Rectal smooth muscle tissue (tissue), 1 donor: ENCODE results near the gene DNAJC7.
"Not testable (repeated sequence)": the region's sequence is repeated elsewhere in the genome, so short reads cannot be mapped to it uniquely, and the experiment has no call there.

Experiments
- H3K27ac ChIP-seq: one replicate; pipeline ENCODE4 v1.7.0; 2013; ENCODE audit warnings: low read depth, low read length, inconsistent platforms
- H3K27me3 ChIP-seq: one replicate; pipeline ENCODE4 v1.7.0; 2013; ENCODE audit warnings: low read length; ENCODE audit not compliant: control insufficient read depth, insufficient read depth
- H3K36me3 ChIP-seq: one replicate; pipeline ENCODE4 v1.7.0; 2013; ENCODE audit warnings: low read length; ENCODE audit not compliant: control insufficient read depth, insufficient read depth
- H3K4me1 ChIP-seq: one replicate; pipeline ENCODE4 v1.7.0; 2013; ENCODE audit warnings: low read length; ENCODE audit not compliant: control insufficient read depth, insufficient read depth
- H3K4me3 ChIP-seq: one replicate; pipeline ENCODE4 v1.7.0; 2013; ENCODE audit warnings: low read length
- H3K9ac ChIP-seq: one replicate; pipeline ENCODE4 v1.7.0; 2013; ENCODE audit warnings: low read length

Gene DNAJC7

DNA sequence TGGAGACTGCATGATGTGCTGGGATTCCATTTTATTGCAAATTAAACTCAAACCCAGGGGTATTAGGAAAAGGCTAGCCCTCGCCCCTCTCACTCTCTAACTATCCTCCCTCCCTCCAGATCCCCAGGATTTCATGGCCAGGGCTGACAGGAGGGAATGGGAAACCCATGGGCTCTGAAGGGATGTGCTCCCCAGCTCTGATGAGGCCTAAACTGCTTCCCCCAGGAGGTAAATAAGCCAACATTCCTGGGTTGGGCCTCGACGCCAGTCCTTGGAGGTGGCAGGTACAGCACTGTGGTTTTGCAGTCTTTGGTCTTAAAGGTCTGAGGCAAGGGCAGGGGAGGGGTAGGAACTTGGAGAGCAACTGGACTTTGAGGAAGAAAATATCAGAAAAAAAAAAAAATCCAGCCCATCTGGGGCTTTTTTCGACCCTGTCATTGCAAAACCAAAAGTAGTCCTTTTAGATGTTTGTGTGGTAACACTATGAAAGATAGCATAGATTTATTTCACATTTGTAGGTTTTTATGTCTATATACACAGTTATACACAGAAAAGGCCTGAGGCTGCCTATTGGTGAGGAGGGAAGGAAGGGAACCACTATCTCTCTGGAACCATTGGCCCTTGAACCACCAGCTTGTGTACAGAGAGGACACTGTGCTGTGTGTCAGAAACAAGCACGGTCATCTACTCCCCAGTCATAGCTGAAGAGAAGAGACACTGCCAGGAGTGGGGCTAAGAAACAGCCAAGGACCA, 21.2 kb upstream of the DNAJC7 start:
- H3K36me3 ChIP-seq = no peaks in the 10 kb centered on the region
- H3K27me3 ChIP-seq = no peaks in the 10 kb centered on the region
- H3K4me3 ChIP-seq = no peak overlapping the region
- H3K4me1 ChIP-seq = no peaks in the 10 kb centered on the region
- no peak overlapping the region for H3K27ac ChIP-seq
- no peak overlapping the region for H3K9ac ChIP-seq

DNA sequence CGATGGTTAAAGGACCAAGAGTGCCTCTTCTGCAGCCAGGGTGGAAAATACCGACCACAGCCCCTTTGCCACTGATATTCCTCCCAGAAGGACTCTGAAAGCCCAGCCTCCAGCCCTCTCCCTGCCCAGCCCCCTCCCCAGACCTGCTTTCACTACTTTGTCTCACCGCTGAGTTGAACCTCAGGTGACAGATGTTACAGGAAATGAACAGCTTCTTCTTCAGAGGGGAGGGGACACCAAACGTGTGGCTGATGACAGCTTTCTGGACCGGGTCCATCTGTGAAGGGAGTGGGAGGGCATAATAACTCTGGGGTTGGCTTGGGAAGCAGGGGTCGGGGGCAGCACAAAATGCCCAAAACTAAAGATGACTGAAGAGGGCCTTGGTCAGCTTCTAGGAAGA, 16.8 kb upstream of the DNAJC7 start:
- no peaks in the 10 kb centered on the region for H3K4me1 ChIP-seq
- no peak overlapping the region for H3K27ac ChIP-seq
- H3K36me3 ChIP-seq = no peaks in the 10 kb centered on the region
- no peak overlapping the region for H3K4me3 ChIP-seq
- H3K9ac ChIP-seq = no peak overlapping the region
- no peaks in the 10 kb centered on the region for H3K27me3 ChIP-seq

DNA sequence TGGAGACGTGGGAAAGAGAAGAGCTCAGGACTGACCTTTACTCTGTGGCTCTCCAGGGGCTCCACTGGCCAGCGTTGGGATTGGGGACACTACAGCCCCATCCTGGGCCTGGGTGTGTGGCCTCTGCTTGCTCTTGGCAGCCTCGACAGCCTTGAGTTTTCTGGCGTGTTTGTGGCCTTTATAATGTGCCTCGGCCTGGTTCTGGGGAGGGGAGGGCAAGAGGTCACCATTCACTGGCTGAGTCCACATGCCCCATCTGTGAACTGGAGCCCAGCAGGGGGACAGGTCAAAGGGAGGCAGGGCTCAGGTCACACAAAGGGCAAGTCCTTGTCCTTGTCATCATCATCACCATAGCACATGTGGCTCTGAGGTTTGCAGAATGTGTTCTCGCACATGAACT, 14.3 kb upstream of the DNAJC7 start:
- no peaks in the 10 kb centered on the region for H3K27me3 ChIP-seq
- no peaks in the 10 kb centered on the region for H3K36me3 ChIP-seq
- no peak overlapping the region for H3K9ac ChIP-seq
- H3K4me3 ChIP-seq = no peak overlapping the region
- no peak overlapping the region for H3K27ac ChIP-seq
- no peaks in the 10 kb centered on the region for H3K4me1 ChIP-seq

DNA sequence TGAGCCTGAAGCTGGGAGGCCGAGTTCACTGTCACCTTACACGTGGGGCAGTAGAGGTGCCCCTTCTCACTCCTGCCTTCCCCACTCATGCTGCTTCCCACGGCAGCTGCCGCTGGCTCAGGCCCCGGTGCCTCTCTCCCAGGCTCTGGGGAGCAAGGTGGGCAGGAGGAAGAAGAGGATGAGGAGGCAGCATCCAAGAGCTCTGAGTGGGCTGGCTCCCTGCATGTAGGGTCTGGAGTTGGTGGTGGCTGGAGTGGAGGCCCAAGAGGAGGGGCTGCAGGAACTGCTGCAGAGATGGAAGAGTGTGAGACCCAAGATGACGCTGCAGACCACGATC, 11.5 kb upstream of the DNAJC7 start:
- no peak overlapping the region for H3K9ac ChIP-seq

DNA sequence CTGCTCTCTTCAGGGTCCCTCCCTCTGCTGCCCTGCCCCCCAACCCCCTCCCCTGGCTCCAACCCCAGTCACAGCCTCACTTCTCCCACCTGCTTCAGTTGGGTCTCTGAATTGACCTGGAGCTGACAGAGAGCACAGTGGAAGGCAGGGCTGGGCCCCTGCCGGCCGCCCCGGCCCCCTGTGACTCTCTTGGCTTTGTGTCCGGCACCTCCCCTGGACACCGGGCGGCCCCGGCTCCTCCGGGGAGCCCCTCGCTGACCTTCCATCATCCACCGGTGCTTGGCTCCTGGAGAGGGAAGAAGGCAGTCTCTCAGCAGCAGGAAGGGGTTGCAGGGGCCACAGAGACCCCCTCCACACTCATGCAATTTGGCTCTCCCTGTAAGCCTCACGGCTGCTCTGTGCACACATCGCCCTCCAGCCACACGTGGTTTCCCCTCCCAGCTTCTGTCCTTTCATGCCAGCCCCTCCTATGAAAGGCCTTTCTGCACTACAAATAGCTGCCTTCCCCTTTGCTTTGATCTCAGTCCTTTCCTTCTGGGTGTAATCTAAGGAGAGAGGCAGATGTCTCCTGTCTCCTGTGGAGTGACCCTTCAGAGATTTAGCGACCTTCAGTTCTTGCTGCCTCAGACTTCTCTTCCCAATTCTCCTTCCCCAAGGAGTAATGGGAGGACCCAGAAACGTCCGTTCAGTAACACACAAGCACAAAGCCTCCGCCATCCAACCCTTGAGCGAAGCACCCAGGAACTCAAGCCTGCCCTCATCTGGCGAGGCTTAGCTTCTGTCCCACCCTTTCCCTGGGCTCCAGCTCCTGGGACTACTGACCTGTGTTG, 10.9 kb upstream of the DNAJC7 start:
- no peak overlapping the region for H3K4me3 ChIP-seq
- peaks cover 3% of the 10 kb centered on the region for H3K4me1 ChIP-seq
- H3K9ac ChIP-seq = no peak overlapping the region
- no peak overlapping the region for H3K27ac ChIP-seq
- H3K27me3 ChIP-seq = no peaks in the 10 kb centered on the region
- peaks cover 7% of the 10 kb centered on the region for H3K36me3 ChIP-seq

More for the DNA sequence above, 11.5 kb upstream of the DNAJC7 start:
- no peak overlapping the region for H3K4me3 ChIP-seq
- H3K4me1 ChIP-seq = peaks cover 3% of the 10 kb centered on the region
- no peaks in the 10 kb centered on the region for H3K27me3 ChIP-seq
- peaks cover 2% of the 10 kb centered on the region for H3K36me3 ChIP-seq
- H3K27ac ChIP-seq = no peak overlapping the region

DNA sequence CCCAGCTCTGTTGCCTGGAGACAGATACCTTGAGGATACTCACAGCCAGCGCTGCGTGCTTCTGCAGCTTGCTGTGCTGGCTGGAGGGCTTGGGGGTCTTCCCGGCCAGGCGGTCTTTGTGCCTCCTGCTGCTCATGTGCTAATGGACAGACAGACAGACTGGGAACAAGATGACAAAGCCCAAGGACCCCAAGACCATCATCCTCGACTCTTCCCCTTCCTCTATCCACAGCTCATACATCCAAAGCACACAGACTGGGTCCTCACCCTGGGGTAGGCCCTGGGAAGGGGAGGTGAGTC, 10.3 kb upstream of the DNAJC7 start:
- no peak overlapping the region for H3K9ac ChIP-seq
- H3K27me3 ChIP-seq = no peaks in the 10 kb centered on the region
- H3K4me1 ChIP-seq = peaks cover 3% of the 10 kb centered on the region
- H3K36me3 ChIP-seq = peaks cover 13% of the 10 kb centered on the region
- no peak overlapping the region for H3K4me3 ChIP-seq
- no peak overlapping the region for H3K27ac ChIP-seq

DNA sequence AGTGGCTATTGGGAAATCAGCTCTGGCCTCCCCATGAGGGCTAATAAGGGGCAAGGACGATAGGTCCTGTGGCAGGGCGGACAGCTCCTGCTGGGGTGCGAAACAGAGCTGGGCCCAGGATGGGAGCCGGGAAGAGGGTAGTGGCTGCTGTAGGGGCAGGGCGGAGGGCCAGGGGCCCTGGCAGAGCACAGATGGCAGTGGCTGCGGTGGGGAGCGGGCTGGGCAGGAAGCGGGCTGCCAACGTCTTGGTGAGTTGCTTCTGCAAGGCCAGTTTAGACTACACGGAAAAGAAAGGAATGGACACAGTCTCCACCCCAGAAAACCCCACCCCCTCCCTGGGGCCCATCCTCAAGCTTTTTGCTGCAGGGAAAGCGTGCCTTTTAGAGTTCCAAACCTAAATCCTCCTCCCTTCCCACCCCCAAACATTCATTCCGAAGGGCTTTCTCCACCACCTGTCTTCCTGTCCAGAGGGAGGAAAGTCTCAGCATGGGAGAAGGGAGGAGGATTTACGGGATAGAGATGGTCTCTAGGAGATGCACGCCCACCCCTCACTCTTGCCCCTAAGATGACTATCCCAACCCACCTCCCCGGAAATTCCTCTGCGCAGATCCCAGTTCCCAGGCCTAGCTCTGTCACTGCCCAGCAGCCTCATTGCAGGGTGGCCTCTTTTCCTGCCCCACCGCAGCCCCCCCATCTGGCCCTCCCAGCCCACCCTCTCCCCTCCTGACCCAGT, 9.8 kb upstream of the DNAJC7 start:
- Histone ChIP-seq H3K27ac (no peak overlapping the region), H3K36me3 (peaks cover 18% of the 10 kb centered on the region), H3K9ac (no peak overlapping the region), H3K27me3 (no peaks in the 10 kb centered on the region), H3K4me1 (peaks cover 3% of the 10 kb centered on the region), H3K4me3 (no peak overlapping the region)

DNA sequence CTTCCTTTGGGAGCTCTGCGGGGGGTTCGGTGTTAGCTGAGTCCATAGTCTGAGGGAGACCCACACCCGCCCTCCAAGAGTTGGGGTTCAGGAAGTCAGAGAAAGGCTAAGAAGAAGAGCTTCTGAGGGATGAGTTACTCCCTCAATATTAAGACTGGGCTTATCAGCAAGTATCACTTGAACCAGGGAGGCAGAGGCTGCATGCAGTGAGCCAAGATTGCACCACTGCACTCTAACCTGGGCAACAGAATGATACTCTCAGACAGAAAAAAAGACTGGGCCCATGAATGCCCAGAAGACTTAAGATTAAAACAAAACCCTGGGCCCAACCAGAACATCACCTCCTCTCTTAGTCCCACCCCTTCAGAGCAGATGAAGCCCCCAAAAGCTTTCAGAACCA, 8.7 kb upstream of the DNAJC7 start:
- Histone ChIP-seq H3K4me3 (no peak overlapping the region), H3K27ac (no peak overlapping the region), H3K9ac (no peak overlapping the region), H3K27me3 (no peaks in the 10 kb centered on the region), H3K36me3 (peaks cover 18% of the 10 kb centered on the region), H3K4me1 (peaks cover 3% of the 10 kb centered on the region)

DNA sequence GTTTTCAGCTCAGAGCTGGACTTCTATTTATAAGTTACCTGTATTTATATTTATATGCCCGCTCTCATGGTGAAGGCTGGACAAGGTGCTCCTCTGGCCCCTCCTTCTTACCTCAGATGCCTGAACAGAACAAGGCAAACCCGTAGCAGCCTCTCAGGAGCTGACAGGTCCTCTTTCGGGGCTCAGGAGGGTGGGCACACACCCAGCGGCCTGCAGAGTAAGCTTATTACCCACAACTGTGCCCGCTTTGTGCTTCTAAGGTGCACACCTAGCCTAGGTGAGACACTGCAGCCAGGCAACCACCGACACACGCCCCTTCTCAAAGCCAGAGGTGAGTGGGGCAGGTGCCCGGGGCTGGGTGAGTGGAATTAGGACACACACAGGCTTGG, 7.9 kb upstream of the DNAJC7 start:
- Histone ChIP-seq H3K4me3 (no peak overlapping the region), H3K4me1 (peaks cover 3% of the 10 kb centered on the region), H3K27me3 (no peaks in the 10 kb centered on the region), H3K9ac (no peak overlapping the region), H3K36me3 (peaks cover 18% of the 10 kb centered on the region), H3K27ac (no peak overlapping the region)

DNA sequence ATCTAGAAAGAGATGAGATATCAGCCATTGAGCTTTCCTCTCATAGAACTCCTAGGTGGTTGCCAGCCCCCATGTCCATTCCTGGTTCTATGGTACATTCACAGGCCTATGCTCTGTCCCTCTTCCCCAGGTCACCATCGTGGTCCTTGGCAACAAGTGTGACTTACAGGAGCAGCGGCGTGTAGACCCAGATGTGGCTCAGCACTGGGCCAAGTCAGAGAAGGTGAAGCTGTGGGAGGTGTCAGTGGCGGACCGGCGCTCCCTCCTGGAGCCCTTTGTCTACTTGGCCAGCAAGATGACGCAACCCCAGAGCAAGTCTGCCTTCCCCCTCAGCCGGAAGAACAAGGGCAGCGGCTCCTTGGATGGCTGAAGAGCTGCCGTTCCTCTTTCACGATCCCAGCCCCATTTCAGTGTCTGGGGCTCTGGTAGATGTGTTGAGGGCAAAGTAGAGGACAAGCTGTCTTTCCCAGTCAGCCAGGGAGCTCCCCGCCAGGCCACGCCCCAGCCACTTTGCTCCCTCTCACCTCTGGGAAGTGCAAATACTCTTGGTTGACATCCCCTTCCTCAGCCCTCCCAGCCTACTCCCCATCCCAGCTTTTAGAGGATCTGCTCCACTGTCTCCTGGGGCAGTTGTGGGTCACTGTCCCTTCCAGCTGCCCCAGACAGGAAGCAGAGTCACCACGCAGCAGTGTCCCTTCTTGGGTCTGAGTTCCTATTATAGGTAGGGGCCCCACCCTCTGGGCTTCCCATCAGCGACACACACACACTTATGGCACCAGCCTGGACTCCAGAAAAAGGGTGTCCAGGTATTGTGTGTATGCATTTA, 6.5 kb upstream of the DNAJC7 start:
- Histone ChIP-seq H3K4me1 (peaks cover 3% of the 10 kb centered on the region), H3K36me3 (peaks cover 18% of the 10 kb centered on the region), H3K4me3 (no peak overlapping the region), H3K9ac (no peak overlapping the region), H3K27me3 (no peaks in the 10 kb centered on the region), H3K27ac (no peak overlapping the region)

DNA sequence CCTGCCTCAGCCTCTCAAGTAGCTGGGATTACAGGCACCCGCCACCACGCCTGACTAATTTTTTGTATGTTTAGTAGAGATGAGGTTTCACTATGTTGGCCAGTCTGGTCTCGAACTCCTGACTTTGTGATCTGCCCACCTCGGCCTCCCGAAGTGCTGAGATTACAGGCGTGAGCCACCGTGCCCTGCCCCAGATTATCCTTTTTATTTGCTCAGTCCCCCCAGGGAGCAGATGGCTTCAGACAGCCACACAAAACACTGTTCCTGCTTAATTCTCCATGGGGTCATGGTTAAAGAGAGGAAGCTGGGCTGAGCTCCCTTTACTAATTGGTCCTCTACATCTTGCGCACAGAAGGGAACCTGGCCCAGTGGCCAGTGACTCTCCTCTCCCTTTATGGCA, 3.6 kb upstream of the DNAJC7 start:
- H3K9ac ChIP-seq, H3K27me3 ChIP-seq, H3K27ac ChIP-seq: not testable (repeated sequence)
- Histone ChIP-seq H3K4me1 (peaks cover 13% of the 10 kb centered on the region), H3K4me3 (peak overlapping the region; percentile 86), H3K36me3 (peaks cover 18% of the 10 kb centered on the region)
